Memory B cell (primary cell): ENCODE measurements around the gene TCF15.

Experiments used
- ATAC-seq: fragments of 150-1000 bp; cut with Tn5 transposase; 2 replicates; pipeline ENCODE4 v1.10.0; 2021; ENCODE audit warnings: low read depth, mild to moderate bottlenecking, moderate library complexity
- DNase-seq, 2 donors: peaks; one replicate each; pipeline ENCODE4 v3.0.0; 2022; ENCODE audit warnings: low spot score in 2 of 2
- H3K27ac Mint-ChIP-seq: one replicate; pipeline ENCODE4 v1.8.0; 2022; ENCODE audit warnings: mild to moderate bottlenecking, moderate library complexity, mixed read lengths
- H3K27me3 Mint-ChIP-seq: one replicate; pipeline ENCODE4 v1.8.0; 2022; ENCODE audit warnings: mixed read lengths
- H3K36me3 Mint-ChIP-seq: one replicate; pipeline ENCODE4 v1.8.0; 2022; ENCODE audit warnings: mild to moderate bottlenecking, mixed read lengths
- H3K4me1 Mint-ChIP-seq: one replicate; pipeline ENCODE4 v1.8.0; 2022; ENCODE audit warnings: mixed read lengths
- H3K4me3 Mint-ChIP-seq: one replicate; pipeline ENCODE4 v1.8.0; 2022; ENCODE audit warnings: mild to moderate bottlenecking, moderate library complexity, mixed read lengths
- H3K9me3 Mint-ChIP-seq: one replicate; pipeline ENCODE4 v1.8.0; 2022; ENCODE audit warnings: mixed read lengths

Gene TCF15

DNA sequence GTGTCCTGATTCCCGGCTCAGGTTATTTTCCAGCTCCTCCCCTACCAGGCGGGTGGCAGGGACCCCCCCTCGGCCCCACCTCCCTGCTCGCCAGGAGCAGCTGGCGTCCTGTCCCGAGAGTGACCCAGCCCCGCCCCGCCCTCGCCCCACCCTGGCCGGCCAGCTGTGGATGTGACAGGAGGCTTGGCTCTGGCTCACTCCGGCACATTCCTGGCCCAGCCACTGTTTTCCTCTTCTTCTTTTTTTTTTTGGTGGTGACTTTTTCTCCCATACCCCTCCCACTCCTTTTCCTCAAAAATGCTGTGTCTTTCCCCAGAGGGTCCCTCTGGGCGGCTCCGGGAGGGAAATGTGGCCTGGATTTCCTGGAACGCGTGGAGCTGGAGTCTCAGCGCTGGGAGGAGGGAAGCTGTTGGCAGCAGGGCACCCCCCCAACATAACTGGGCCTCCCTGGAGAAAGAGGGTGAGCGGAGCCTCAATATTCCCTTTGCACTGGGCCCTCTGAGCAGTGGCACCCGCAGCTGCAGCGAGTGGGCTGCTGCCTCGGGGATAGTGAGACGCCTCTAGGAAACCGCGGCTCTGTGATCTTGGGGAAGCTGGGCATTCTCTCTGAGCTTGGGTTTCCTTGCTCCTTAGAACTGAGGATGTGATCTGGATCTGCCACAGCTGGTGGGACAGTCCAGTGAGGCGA, 38.2 kb downstream of the TCF15 start:
- Mint-ChIP-seq H3K27ac (no peak overlapping the region), H3K4me1 (no peaks in the 10 kb centered on the region), H3K4me3 (no peak overlapping the region), H3K36me3 (no peaks in the 10 kb centered on the region), H3K9me3 (no peaks in the 10 kb centered on the region), H3K27me3 (peaks cover 17% of the 10 kb centered on the region)
- no peak for DNase-seq
- ATAC-seq = no peak

GRCh38 chr20:568673-569415, 41.3 kb downstream of the TCF15 start:
- Mint-ChIP-seq H3K36me3 (no peaks in the 10 kb centered on the region), H3K4me1 (no peaks in the 10 kb centered on the region), H3K27me3 (peaks cover 14% of the 10 kb centered on the region), H3K27ac (no peak overlapping the region), H3K9me3 (no peaks in the 10 kb centered on the region), H3K4me3 (no peak overlapping the region)
- ATAC-seq (no peak), DNase-seq (no peak)

- no peaks in the 10 kb centered on the region for H3K36me3 Mint-ChIP-seq
- no peaks in the 10 kb centered on the region for H3K9me3 Mint-ChIP-seq
- DNase-seq (no peak), ATAC-seq (no peak)
- peaks cover 11% of the 10 kb centered on the region for H3K27me3 Mint-ChIP-seq
- no peaks in the 10 kb centered on the region for H3K4me1 Mint-ChIP-seq
- H3K27ac Mint-ChIP-seq = no peak overlapping the region
- no peak overlapping the region for H3K4me3 Mint-ChIP-seq
Observed at GRCh38 chr20:568097-568652, 41.9 kb downstream of the TCF15 start.

DNA sequence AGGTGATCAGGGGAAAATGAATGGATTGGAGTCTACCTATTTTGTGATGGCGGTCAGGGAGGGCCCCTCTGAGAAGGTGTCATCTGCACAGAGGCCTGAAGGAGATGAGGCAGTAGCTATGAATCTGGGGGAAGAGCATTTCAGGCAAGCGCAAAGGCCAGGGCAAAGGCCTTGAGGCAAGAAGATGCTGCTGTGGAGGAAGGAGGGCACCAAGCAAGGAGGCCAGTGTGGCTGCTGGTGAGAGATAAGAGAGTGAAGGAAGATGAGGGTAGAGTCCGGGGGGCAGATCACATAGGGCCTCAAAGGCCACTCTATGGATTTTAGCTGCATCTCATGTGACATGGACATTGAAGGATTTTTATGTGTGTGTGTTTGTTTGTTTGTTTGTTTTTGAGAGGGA, 45.9 kb downstream of the TCF15 start:
- DNase-seq = no peak

DNA sequence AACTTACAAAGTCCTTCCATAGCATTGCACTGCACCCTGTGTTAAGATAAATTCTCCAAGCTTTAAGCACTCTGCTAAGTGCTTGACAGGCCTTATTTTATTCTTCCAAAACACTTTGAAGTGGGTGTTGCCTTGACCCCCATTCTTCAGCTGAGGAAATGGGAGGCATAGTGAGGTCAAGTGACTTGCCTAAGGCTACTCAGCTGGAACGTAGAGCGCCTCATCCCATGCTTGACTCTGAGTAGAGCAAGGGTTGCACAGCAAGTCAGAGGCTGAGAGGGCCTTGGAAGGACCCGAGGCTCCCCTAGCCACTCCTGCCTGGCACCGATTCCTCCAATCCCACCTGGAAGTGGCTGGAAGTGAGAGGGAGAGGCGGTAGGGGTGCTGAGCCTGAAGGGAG, 46.9 kb downstream of the TCF15 start:
- DNase-seq (no peak), ATAC-seq (no peak)
- Mint-ChIP-seq H3K4me1 (peaks cover 4% of the 10 kb centered on the region), H3K4me3 (no peak overlapping the region), H3K9me3 (no peaks in the 10 kb centered on the region), H3K27ac (no peak overlapping the region), H3K36me3 (no peaks in the 10 kb centered on the region), H3K27me3 (peaks cover 6% of the 10 kb centered on the region)

More for the DNA sequence above, 45.9 kb downstream of the TCF15 start:
- Mint-ChIP-seq H3K27me3 (peaks cover 6% of the 10 kb centered on the region), H3K4me3 (no peak overlapping the region), H3K9me3 (no peaks in the 10 kb centered on the region), H3K36me3 (no peaks in the 10 kb centered on the region), H3K4me1 (peaks cover 4% of the 10 kb centered on the region), H3K27ac (no peak overlapping the region)
- ATAC-seq = no peak

DNA sequence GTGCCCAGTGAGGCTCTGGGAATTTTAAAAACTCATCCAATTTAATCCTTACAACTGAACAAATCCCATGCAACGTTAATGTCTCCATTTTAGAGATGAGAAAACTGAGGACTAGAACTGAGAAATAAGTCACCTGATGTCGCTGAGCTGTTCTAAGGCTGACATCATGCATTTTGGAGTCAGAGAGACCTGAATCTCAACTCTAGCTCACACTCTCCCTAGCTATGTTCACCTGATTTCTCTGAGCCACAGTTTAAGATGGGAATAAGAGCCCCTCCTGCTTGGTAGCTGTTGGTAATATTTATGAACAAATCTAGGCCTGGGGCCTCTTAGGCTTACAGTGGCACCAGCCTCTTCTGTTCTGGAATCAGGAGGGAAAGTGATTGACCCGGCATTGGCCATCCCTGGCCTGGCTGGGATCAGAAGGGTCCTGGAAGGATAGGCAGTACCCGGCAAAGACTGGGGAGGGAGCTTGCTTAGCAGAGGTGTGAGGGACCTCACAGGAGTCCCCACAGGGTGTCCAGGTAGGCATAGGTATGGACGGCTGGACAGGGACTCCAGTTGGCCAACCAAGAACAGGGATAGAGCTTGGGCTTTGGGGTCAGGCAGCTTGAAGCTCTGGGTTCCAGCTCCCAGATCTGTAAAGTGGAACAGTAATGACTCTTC, 47.7 kb downstream of the TCF15 start:
- Mint-ChIP-seq H3K27me3 (peaks cover 5% of the 10 kb centered on the region), H3K36me3 (no peaks in the 10 kb centered on the region), H3K27ac (no peak overlapping the region), H3K4me1 (peaks cover 4% of the 10 kb centered on the region), H3K4me3 (no peak overlapping the region), H3K9me3 (no peaks in the 10 kb centered on the region)
- no peak for DNase-seq
- ATAC-seq = no peak

GRCh38 chr20:561437-562231, 48.5 kb downstream of the TCF15 start:
- Mint-ChIP-seq H3K36me3 (no peaks in the 10 kb centered on the region), H3K4me1 (peaks cover 4% of the 10 kb centered on the region), H3K27ac (no peak overlapping the region), H3K27me3 (peaks cover 2% of the 10 kb centered on the region), H3K4me3 (no peak overlapping the region), H3K9me3 (no peaks in the 10 kb centered on the region)
- ATAC-seq = peak; percentile 38
- DNase-seq = peak in 1 of 2 donors; percentile 31

DNA sequence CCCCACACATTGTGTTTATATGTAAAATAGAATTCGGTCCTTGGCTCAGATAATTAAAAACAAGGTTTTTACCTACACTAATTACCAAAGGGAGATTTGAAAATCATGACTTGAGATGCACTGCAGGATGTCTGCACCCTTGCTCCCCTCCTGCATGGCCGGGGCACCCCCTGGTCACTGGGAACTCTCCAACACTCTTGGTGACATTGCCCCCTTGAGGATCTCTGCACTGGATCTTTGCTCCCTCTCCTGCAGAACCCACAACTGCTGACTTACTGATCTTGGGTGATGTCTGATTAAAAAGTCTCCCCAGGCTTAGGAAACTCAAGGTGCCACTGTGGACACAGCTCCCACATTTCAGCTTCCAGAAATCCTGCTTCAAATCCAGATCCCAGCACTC, 49.4 kb downstream of the TCF15 start:
- Mint-ChIP-seq H3K36me3 (no peaks in the 10 kb centered on the region), H3K9me3 (no peaks in the 10 kb centered on the region), H3K4me3 (no peak overlapping the region), H3K4me1 (peaks cover 4% of the 10 kb centered on the region), H3K27ac (no peak overlapping the region), H3K27me3 (peaks cover 6% of the 10 kb centered on the region)
- DNase-seq = no peak
- no peak for ATAC-seq

DNA sequence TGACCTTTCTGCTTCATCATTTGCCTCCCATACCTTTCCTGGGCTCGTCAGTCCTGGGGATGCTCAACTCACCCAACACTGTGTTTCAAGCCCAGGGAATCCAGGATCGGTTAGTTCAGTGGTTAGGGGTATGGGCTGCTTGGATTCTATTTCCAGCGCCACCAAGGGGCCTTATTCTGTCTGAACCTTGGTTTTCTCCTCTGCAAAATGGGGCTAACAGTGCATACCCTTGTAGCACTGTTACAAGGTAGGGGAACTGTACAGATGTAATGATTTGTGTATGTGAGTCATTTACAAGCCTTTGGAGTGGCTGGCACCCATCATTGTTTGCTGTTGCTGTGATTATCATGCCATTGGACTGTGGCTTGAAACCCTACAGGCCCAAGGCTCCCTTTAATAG, 52.0 kb downstream of the TCF15 start:
- no peak overlapping the region for H3K4me3 Mint-ChIP-seq
- peaks cover 15% of the 10 kb centered on the region for H3K27me3 Mint-ChIP-seq
- ATAC-seq = no peak

DNA sequence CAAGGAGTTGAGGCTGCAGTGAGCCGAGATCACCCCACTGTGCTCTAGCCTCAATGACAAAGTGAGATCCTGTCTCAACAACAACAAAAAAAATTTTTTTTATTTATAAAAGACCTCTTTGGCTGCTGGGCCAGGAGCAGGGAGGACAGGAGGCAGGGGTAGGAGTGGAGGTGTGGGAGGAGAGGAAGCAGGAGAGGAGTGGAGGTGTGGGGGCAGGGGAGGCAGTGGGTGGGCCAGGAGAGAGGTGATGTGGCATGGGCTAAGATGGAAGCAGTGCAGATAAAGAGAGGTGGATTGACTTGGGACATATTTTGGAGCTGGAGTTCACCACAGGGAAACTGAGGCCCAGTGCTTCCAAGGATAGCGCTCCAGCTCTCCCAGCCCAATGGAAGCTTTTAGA, 53.1 kb downstream of the TCF15 start:
- H3K36me3 Mint-ChIP-seq = peaks cover 2% of the 10 kb centered on the region
- peaks cover 4% of the 10 kb centered on the region for H3K4me1 Mint-ChIP-seq
- no peaks in the 10 kb centered on the region for H3K9me3 Mint-ChIP-seq
- ATAC-seq (no peak), DNase-seq (no peak)
- H3K4me3 Mint-ChIP-seq = no peak overlapping the region
- no peak overlapping the region for H3K27ac Mint-ChIP-seq
- peaks cover 19% of the 10 kb centered on the region for H3K27me3 Mint-ChIP-seq

More for the DNA sequence above, 52.0 kb downstream of the TCF15 start:
- no peak for DNase-seq
- Mint-ChIP-seq H3K9me3 (no peaks in the 10 kb centered on the region), H3K4me1 (peaks cover 4% of the 10 kb centered on the region), H3K27ac (no peak overlapping the region), H3K36me3 (no peaks in the 10 kb centered on the region)

DNA sequence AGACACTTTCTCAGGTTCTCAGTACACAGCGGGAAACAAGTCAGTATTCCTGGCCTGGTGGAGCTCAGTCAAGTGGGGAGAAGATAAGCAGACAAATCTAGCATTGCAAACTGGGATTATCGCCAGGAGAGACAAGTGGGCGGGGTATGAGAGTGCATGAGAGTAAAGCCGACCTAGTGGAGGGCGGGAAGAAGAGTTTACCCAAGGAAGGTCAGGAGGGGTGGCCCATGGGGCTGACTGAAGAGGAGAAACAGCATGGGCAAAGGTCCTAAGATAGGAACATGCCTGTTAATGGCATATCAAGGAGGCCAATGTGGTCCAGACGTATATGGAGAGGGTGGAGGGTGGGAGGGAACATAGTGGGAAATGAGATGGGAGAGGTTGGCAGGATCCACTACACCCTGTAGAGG, 54.1 kb downstream of the TCF15 start:
- Mint-ChIP-seq H3K36me3 (peaks cover 2% of the 10 kb centered on the region), H3K9me3 (no peaks in the 10 kb centered on the region), H3K27me3 (peaks cover 24% of the 10 kb centered on the region), H3K4me1 (no peaks in the 10 kb centered on the region), H3K4me3 (no peak overlapping the region), H3K27ac (no peak overlapping the region)
- ATAC-seq = no peak
- no peak for DNase-seq
